ENCODE data around the gene HCRT. TPM values are rescaled to one million over a fixed set of nuclear protein-coding genes. Genes with fewer than 3 reads are reported as not detected.
"Not testable (repeated sequence)": the region's sequence is repeated elsewhere in the genome, so short reads cannot be mapped to it uniquely, and the experiment has no call there.

HCRT gene
- total and polyA plus RNA-seq, 5 donors from 2014 or later, result not detected

DNA sequence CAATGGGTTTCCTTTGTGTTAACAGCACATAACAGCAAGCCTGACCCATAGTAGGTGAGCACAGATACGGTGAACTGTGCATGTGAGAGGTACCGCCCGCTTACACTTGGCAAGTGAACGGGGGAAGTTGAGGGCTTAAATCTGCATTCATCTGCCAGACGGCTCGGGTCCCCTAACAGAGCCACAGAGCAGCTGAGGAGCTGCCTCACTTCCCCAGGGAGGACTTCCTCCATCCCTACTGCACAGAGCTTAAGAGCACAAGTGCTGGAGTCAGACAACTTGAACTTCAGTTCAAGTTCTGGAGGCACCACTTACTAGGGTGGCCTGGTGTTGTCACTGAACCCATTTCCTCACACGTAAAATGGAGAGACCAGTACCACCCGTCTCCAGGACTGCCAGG is 43.9 kb downstream of the HCRT start:
- Histone ChIP-seq H3K4me1 (ENCODE audit: control insufficient read depth, insufficient read depth, low read length, poor library complexity, severe bottlenecking) (peaks cover 22% of the 10 kb centered on the region), H3K36me3 (ENCODE audit: control insufficient read depth, insufficient read depth, low read length) (peaks cover 43% of the 10 kb centered on the region), H3K27me3 (ENCODE audit: control insufficient read depth, insufficient read depth, low read length) (no peaks in the 10 kb centered on the region), H3K4me3 (ENCODE audit: low read depth, low read length) (no peak overlapping the region), H3K9me3 (ENCODE audit: control insufficient read depth in 2 of 2, low read length in 2 of 2) (no peaks in the 10 kb centered on the region), H3K27ac (ENCODE audit: insufficient read depth, low read length, poor library complexity, severe bottlenecking) (no peak overlapping the region)
- no peaks in the 10 kb centered on the region for H3K9me3 Mint-ChIP-seq
- H3K27me3 Mint-ChIP-seq, result no peaks in the 10 kb centered on the region
- peaks cover 15% of the 10 kb centered on the region for H3K36me3 Mint-ChIP-seq
- peaks cover 0 to 70% (median 37%) of the 10 kb centered on the region in 4 donors for H3K4me1 Mint-ChIP-seq
- DNase-seq (no peak), ATAC-seq (ENCODE audit: low read depth in 2 of 2) (no peak)
- peak overlapping the region in 1 of 3 donors; percentile 35 for H3K27ac Mint-ChIP-seq
- peak overlapping the region in 1 of 4 donors; percentile 54 for H3K4me3 Mint-ChIP-seq

DNA sequence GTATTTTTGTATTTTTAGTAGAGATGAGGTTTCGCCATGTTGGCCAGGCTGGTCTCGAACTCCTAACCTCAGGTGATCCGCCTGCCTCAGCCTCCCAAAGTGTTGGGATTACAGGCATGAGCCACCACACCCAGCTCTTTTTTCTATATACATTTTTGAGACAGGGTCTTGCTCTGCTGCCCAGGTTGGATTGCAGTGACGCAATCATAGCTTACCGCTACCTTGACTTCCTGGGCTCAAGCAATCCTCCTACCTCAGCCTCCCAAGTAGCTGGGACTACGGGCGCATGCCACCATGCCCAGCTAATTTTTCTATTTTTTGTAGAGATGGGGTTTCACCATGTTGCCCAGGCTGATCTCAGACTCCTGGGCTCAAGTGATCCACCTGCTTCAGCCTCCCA is 44.6 kb downstream of the HCRT start:
- H3K4me3 Mint-ChIP-seq; H3K27me3 ChIP-seq (ENCODE audit: control insufficient read depth, insufficient read depth, low read length); H3K27ac ChIP-seq (ENCODE audit: insufficient read depth, low read length, poor library complexity, severe bottlenecking); ATAC-seq (ENCODE audit: low read depth in 2 of 2); DNase-seq; H3K27ac Mint-ChIP-seq; H3K27me3 Mint-ChIP-seq; H3K9me3 ChIP-seq (ENCODE audit: control insufficient read depth in 2 of 2, low read length in 2 of 2); H3K9me3 Mint-ChIP-seq; H3K4me3 ChIP-seq (ENCODE audit: low read depth, low read length): not testable (repeated sequence)
- H3K4me1 ChIP-seq (ENCODE audit: control insufficient read depth, insufficient read depth, low read length, poor library complexity, severe bottlenecking), result peaks cover 29% of the 10 kb centered on the region
- H3K36me3 ChIP-seq (ENCODE audit: control insufficient read depth, insufficient read depth, low read length), result peaks cover 43% of the 10 kb centered on the region
- peaks cover 0 to 73% (median 40%) of the 10 kb centered on the region in 4 donors for H3K4me1 Mint-ChIP-seq
- H3K36me3 Mint-ChIP-seq, result peaks cover 15% of the 10 kb centered on the region

DNA sequence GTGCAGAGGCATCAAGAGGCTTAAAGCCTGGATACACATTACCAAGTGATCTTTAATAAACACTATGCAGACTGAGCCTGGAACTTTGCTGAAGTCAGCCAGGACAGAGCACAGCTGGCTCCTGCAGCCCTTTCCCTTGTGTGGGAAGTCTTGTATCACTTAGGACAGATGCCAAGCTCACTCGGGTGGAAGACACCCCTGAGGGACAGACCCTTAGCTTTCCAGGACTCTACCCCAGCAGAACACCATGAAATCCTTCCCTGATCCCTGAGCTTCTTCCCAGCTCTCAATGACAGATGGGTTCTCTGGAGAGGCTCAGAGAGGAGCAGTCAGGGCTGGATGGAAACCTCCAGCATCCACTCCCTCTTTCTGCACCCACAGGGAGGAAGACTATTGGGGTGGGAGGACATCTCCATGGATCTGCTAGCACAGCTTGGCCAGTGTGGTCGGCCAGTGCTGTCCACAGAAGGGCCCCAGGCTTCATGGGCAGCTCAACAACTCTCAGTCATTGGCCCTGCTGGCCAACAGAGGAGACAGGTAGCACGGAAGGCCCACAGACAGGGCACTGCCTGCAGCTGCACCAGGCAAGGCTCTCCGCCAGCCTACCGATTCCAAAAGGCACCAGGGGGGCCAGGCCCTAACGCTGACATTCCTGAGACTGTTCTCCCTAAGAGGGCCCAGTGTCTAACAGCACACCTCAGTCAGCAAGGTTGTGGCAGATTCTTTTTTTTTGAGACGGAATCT is 46.3 kb downstream of the HCRT start:
- ATAC-seq (ENCODE audit: low read depth in 2 of 2), result no peak
- H3K9me3 Mint-ChIP-seq, result no peaks in the 10 kb centered on the region
- H3K4me3 Mint-ChIP-seq, result no peak overlapping the region
- H3K4me1 Mint-ChIP-seq, result peaks cover 0 to 86% (median 50%) of the 10 kb centered on the region in 4 donors
- H3K27ac Mint-ChIP-seq, result peak overlapping the region in 1 of 3 donors; percentile 47
- H3K4me3 ChIP-seq (ENCODE audit: low read depth, low read length), result no peak overlapping the region
- H3K9me3 ChIP-seq (ENCODE audit: control insufficient read depth in 2 of 2, low read length in 2 of 2), result no peaks in the 10 kb centered on the region
- no peak overlapping the region for H3K27ac ChIP-seq (ENCODE audit: insufficient read depth, low read length, poor library complexity, severe bottlenecking)
- peaks cover 12% of the 10 kb centered on the region for H3K36me3 Mint-ChIP-seq
- no peaks in the 10 kb centered on the region for H3K27me3 ChIP-seq (ENCODE audit: control insufficient read depth, insufficient read depth, low read length)
- H3K4me1 ChIP-seq (ENCODE audit: control insufficient read depth, insufficient read depth, low read length, poor library complexity, severe bottlenecking), result peaks cover 36% of the 10 kb centered on the region
- H3K27me3 Mint-ChIP-seq, result no peaks in the 10 kb centered on the region
- DNase-seq, result no peak
- peaks cover 43% of the 10 kb centered on the region for H3K36me3 ChIP-seq (ENCODE audit: control insufficient read depth, insufficient read depth, low read length)

DNA sequence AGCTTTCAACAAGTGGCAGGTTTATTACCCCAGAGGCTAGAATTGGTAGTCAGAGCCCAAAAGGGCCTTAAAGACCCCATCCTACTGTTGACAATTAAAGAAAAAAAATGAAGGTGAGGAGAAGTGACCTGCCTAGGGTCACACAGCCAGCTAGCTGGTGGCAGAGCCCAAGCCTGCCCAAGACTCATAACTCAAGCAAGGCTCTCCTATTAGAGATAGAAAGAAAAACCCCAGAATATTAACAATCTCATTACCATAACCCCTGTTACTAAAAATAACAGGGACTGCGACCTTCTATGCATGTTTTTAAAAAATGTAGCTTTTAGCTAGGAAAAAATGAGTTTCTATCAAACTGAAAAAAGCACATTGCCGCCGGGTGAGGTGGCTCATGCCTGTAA is 48.6 kb downstream of the HCRT start:
- Histone ChIP-seq H3K4me3 (ENCODE audit: low read depth, low read length) (no peak overlapping the region), H3K27me3 (ENCODE audit: control insufficient read depth, insufficient read depth, low read length) (no peaks in the 10 kb centered on the region), H3K36me3 (ENCODE audit: control insufficient read depth, insufficient read depth, low read length) (peaks cover 30% of the 10 kb centered on the region), H3K27ac (ENCODE audit: insufficient read depth, low read length, poor library complexity, severe bottlenecking) (no peak overlapping the region), H3K4me1 (ENCODE audit: control insufficient read depth, insufficient read depth, low read length, poor library complexity, severe bottlenecking) (peaks cover 52% of the 10 kb centered on the region), H3K9me3 (ENCODE audit: control insufficient read depth in 2 of 2, low read length in 2 of 2) (no peaks in the 10 kb centered on the region)
- no peaks in the 10 kb centered on the region for H3K27me3 Mint-ChIP-seq
- peak overlapping the region in 1 of 4 donors; percentile 24 for H3K4me3 Mint-ChIP-seq
- no peaks in the 10 kb centered on the region for H3K9me3 Mint-ChIP-seq
- H3K4me1 Mint-ChIP-seq, result peaks cover 12 to 90% (median 55%) of the 10 kb centered on the region in 4 donors
- peaks cover 11% of the 10 kb centered on the region for H3K36me3 Mint-ChIP-seq
- peak overlapping the region; percentile 85 to 93 (median 88) for H3K27ac Mint-ChIP-seq
- no peak for DNase-seq
- no peak for ATAC-seq (ENCODE audit: low read depth in 2 of 2)

DNA sequence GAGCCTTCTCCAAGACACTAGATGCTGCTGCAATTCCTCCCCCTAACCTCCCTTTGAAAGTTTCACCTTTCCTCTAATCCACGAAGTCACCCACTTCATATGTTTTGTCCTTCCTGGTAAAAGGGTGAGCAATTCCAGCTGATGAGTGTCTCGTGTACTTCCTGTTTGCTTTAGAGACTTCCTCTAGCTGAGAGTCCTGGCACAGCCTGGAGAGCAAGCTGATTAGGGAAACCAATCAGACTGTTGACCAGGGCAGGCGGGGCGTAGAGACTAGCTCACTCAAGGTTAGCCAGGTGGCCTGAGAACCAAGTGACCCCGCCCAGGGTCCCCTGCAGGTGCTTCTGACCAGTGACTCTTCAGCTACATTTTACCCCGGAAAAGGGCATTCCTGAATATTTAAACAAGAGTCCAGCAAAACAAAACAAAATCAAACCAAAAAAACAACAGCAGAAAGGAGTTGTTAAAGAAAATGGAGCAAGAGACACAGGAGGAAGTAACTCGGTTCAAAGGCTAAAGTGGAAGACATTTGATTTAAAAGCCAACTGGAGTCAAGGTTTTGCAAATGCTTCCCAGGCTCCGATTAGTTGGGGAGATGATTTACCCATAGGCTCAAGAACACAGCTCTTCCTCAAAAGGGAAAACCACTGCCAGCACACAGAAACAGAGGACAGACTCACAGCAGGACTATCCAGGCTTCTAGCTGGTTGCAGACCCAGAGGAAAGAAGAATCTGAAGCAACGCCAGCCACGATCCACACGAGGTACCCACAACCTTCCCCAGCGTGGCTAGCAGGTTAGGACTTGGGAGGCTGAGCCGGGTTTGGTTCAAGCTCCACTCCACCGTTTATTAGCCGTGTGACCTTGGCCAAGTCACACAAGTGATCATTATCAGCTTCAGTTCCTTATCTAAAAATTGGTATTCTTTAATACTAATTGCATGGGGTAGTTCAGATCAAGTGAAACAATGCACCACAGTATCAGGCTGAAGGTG is 49.3 kb downstream of the HCRT start:
- DNase-seq, result no peak
- Mint-ChIP-seq H3K4me1 (peaks cover 12 to 89% (median 56%) of the 10 kb centered on the region in 4 donors), H3K27ac (peak overlapping the region; percentile 85 to 93 (median 88)), H3K27me3 (no peaks in the 10 kb centered on the region), H3K36me3 (peaks cover 13% of the 10 kb centered on the region), H3K9me3 (no peaks in the 10 kb centered on the region), H3K4me3 (peak overlapping the region in 3 of 4 donors; percentile 7 to 24 (median 15))
- Histone ChIP-seq H3K9me3 (ENCODE audit: control insufficient read depth in 2 of 2, low read length in 2 of 2) (no peaks in the 10 kb centered on the region), H3K27ac (ENCODE audit: insufficient read depth, low read length, poor library complexity, severe bottlenecking) (peak overlapping the region; percentile 6), H3K4me1 (ENCODE audit: control insufficient read depth, insufficient read depth, low read length, poor library complexity, severe bottlenecking) (peaks cover 52% of the 10 kb centered on the region), H3K36me3 (ENCODE audit: control insufficient read depth, insufficient read depth, low read length) (peaks cover 29% of the 10 kb centered on the region), H3K4me3 (ENCODE audit: low read depth, low read length) (peak overlapping the region; percentile 18), H3K27me3 (ENCODE audit: control insufficient read depth, insufficient read depth, low read length) (no peaks in the 10 kb centered on the region)
- ATAC-seq (ENCODE audit: low read depth in 2 of 2), result no peak

DNA sequence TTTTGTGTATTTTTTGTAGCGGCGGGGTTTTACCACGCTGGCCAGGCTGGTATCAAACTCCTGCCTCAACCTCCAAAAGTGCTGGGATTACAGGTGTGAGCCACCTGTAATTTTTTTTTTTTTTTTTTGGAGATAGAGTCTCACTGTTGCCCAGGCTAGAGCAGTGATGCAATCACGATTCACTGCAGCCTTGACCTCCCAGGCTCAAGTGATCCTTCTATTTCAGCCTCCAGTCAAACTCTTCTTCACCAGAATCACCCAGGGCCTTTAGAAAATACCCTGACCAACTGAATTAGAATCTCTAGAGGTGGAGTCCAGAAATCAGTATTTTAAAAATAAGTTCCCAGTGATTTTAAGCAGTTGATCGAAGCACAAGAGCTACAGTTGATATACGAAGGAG is 50.1 kb downstream of the HCRT start:
- Mint-ChIP-seq H3K27ac (peak overlapping the region in 2 of 3 donors; percentile 85 to 93), H3K4me3 (peak overlapping the region in 1 of 4 donors; percentile 7), H3K9me3 (no peaks in the 10 kb centered on the region), H3K27me3 (no peaks in the 10 kb centered on the region), H3K4me1 (peaks cover 12 to 89% (median 57%) of the 10 kb centered on the region in 4 donors), H3K36me3 (peaks cover 16% of the 10 kb centered on the region)
- no peak overlapping the region for H3K27ac ChIP-seq (ENCODE audit: insufficient read depth, low read length, poor library complexity, severe bottlenecking)
- H3K36me3 ChIP-seq (ENCODE audit: control insufficient read depth, insufficient read depth, low read length), result peaks cover 36% of the 10 kb centered on the region
- no peak for DNase-seq
- H3K4me1 ChIP-seq (ENCODE audit: control insufficient read depth, insufficient read depth, low read length, poor library complexity, severe bottlenecking), result peaks cover 52% of the 10 kb centered on the region
- no peaks in the 10 kb centered on the region for H3K27me3 ChIP-seq (ENCODE audit: control insufficient read depth, insufficient read depth, low read length)
- H3K9me3 ChIP-seq (ENCODE audit: control insufficient read depth in 2 of 2, low read length in 2 of 2), result no peaks in the 10 kb centered on the region
- ATAC-seq (ENCODE audit: low read depth in 2 of 2), result no peak
- no peak overlapping the region for H3K4me3 ChIP-seq (ENCODE audit: low read depth, low read length)

Data from CD4-positive, CD25-positive, alpha-beta regulatory T cell (primary cell).